Neuronal stem cell (in vitro differentiated cells): ENCODE measurements around the gene FRMPD4.

Experiments
- DNase-seq: peaks from one replicate; pipeline ENCODE4 v3.0.0-alpha.2; 2013; ENCODE audit warnings: low spot score
- H2AFZ ChIP-seq: one replicate; pipeline ENCODE4 v1.6.1; 2013; ENCODE audit warnings: mild to moderate bottlenecking, low read length, inconsistent platforms
- H2AK5ac ChIP-seq: 2 replicates; pipeline ENCODE4 v1.6.1; 2013; ENCODE audit warnings: low read depth, mild to moderate bottlenecking, inconsistent platforms, low read length, moderate library complexity, mixed read lengths
- H2BK120ac ChIP-seq: 2 replicates; pipeline ENCODE4 v1.6.1; 2013; ENCODE audit warnings: low read depth, mild to moderate bottlenecking, inconsistent platforms, low read length, moderate library complexity, mixed read lengths
- H2BK12ac ChIP-seq: one replicate; pipeline ENCODE4 v1.6.1; 2013; ENCODE audit warnings: low read length, inconsistent platforms
- H2BK15ac ChIP-seq: 2 replicates; pipeline ENCODE4 v1.6.1; 2013; ENCODE audit warnings: mild to moderate bottlenecking, low read length, inconsistent platforms, mixed read lengths
- H2BK5ac ChIP-seq: one replicate; pipeline ENCODE4 v1.6.1; 2013; ENCODE audit warnings: inconsistent platforms, mild to moderate bottlenecking, low read length, moderate library complexity
- H3K14ac ChIP-seq: one replicate; pipeline ENCODE4 v1.6.1; 2013; ENCODE audit warnings: low read length, inconsistent platforms
- H3K18ac ChIP-seq: 2 replicates; pipeline ENCODE4 v1.6.1; 2013; ENCODE audit warnings: low read length, inconsistent platforms
- H3K23ac ChIP-seq: 2 replicates; pipeline ENCODE4 v1.6.1; 2013; ENCODE audit warnings: low read depth, mild to moderate bottlenecking, mixed read lengths, low read length, inconsistent platforms; ENCODE audit not compliant: poor library complexity
- H3K27ac ChIP-seq: replicated peaks from 3 replicates; pipeline ENCODE4 v1.5.1; 2013; ENCODE audit warnings: low read length, inconsistent platforms
- H3K27me3 ChIP-seq, 3 experiments: 2 replicates each; pipeline ENCODE4 v1.6.1; 2013; ENCODE audit warnings: low read length in 3 of 3, mild to moderate bottlenecking in 2 of 3, inconsistent platforms in 1 of 3, low read depth in 1 of 3, mixed read lengths in 1 of 3, moderate library complexity in 1 of 3; ENCODE audit not compliant: control insufficient read depth in 3 of 3, insufficient read depth in 3 of 3
- H3K36me3 ChIP-seq, 2 donors: replicated peaks in 1 of 2; 2 replicates each; pipeline ENCODE4 v1.6.1; 2013; ENCODE audit warnings: low read length in 2 of 2; ENCODE audit not compliant: control insufficient read depth in 2 of 2, insufficient read depth in 2 of 2
- H3K4ac ChIP-seq: 2 replicates; pipeline ENCODE4 v1.6.1; 2013; ENCODE audit warnings: inconsistent platforms, mild to moderate bottlenecking, low read length, moderate library complexity
- H3K4me1 ChIP-seq, 2 donors: 1 replicate in 1 of 2; 2 replicates in 1 of 2; pipeline ENCODE4 v1.6.1; 2013; ENCODE audit warnings: low read length in 2 of 2, low read depth in 1 of 2; ENCODE audit not compliant: control insufficient read depth in 2 of 2, insufficient read depth in 1 of 2
- H3K4me2 ChIP-seq: one replicate; pipeline ENCODE4 v1.6.1; 2013; ENCODE audit warnings: mild to moderate bottlenecking, low read length, inconsistent platforms; ENCODE audit not compliant: insufficient read depth, poor library complexity, severe bottlenecking
- H3K4me3 ChIP-seq, 2 donors: 2 replicates each; pipeline ENCODE4 v1.5.1; 2013; ENCODE audit warnings: low read length in 2 of 2, mild to moderate bottlenecking in 2 of 2, inconsistent platforms in 1 of 2, moderate library complexity in 1 of 2
- H3K79me1 ChIP-seq: one replicate; pipeline ENCODE4 v1.6.1; 2013; ENCODE audit warnings: low read depth, mild to moderate bottlenecking, inconsistent platforms, low read length, moderate library complexity
- H3K9ac ChIP-seq: one replicate; pipeline ENCODE4 v1.6.1; 2013; ENCODE audit warnings: mild to moderate bottlenecking, low read depth, low read length, inconsistent platforms; ENCODE audit not compliant: poor library complexity
- H3K9me3 ChIP-seq, 2 donors: replicated peaks in 1 of 2; 2 replicates each; pipeline versions ENCODE3 to v1.6.1; 2013; ENCODE audit warnings: low read length in 2 of 2, mild to moderate bottlenecking in 2 of 2, inconsistent platforms in 1 of 2, low read depth in 1 of 2, mixed read lengths in 1 of 2, moderate library complexity in 1 of 2; ENCODE audit not compliant: control insufficient read depth in 2 of 2, insufficient read depth in 1 of 2
- H4K8ac ChIP-seq: one replicate; pipeline ENCODE4 v1.6.1; 2013; ENCODE audit warnings: low read depth, mild to moderate bottlenecking, inconsistent platforms, low read length, moderate library complexity
- H4K91ac ChIP-seq: one replicate; pipeline ENCODE4 v1.6.1; 2013; ENCODE audit warnings: low read length, low read depth, mild to moderate bottlenecking, inconsistent platforms; ENCODE audit not compliant: poor library complexity
- WGBS, 2 donors: extraction: QIAGEN DNeasy Blood & Tissue Kit; methylation state at CpG; one replicate each; pipeline ENCODE4 v1.1.7; 2013; ENCODE audit warnings: missing lambda C conversion rate in 2 of 2, mixed read lengths in 1 of 2; ENCODE audit not compliant: insufficient read length in 2 of 2, insufficient replicate concordance in 1 of 2; ENCODE audit errors: extremely low coverage in 2 of 2; 5-methylcytosine and 5-hydroxymethylcytosine counted together

Gene FRMPD4

DNA sequence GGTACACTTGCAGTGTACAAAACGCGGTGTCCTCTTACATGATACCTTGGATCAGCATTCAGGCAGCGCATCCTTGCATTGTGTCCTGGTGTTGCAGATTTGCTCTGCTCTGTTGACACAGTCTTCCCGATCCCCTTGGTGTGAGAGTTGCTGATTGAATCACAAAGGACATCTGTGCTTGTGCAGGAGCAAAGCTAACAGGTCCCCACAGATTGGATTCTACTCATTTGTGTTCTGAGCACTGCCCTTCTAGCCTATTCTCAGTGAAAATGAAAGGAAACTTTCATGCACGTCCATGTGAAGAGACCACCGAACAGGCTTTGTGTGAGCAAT lies 171.4 kb downstream of the FRMPD4 start:
- Histone ChIP-seq H2BK15ac (no peak overlapping the region), H3K9me3 (no peaks in the 10 kb centered on the region), H3K9ac (no peak overlapping the region), H3K79me1 (no peaks in the 10 kb centered on the region), H2AFZ (no peak overlapping the region), H3K23ac (no peak overlapping the region), H2AK5ac (no peak overlapping the region), H4K91ac (no peak overlapping the region), H4K8ac (no peak overlapping the region), H3K4me2 (no peak overlapping the region), H3K36me3 (no peaks in the 10 kb centered on the region), H3K27me3 (no peaks in the 10 kb centered on the region), H2BK5ac (no peak overlapping the region), H3K4me1 (no peaks in the 10 kb centered on the region), H2BK12ac (no peak overlapping the region), H3K18ac (no peak overlapping the region), H3K14ac (no peak overlapping the region), H2BK120ac (no peak overlapping the region), H3K27ac (no peak overlapping the region), H3K4me3 (no peak overlapping the region), H3K4ac (no peak overlapping the region)
- DNase-seq: no peak
- no CpG with 5 or more reads among the region's 6 CpGs for WGBS, 2 donors

DNA sequence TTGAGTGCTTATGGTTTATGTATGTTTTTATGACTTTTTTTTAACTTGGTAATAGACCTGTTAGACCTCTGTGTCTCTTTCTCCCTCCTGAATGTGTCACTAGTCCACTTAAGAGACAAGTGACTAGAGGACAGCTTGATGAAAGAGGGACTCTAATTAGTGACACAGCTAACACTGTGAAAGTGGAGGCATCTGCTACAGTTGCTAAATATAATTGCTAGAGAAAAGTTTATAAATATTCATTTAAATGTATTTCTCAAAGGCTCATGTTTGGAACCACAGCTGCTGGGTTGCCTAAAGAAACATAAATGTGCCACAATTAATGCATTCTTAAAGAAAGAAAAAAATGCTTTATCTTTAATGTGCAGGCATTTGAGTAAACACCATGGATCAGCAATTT lies 176.4 kb downstream of the FRMPD4 start:
- H3K4me3 ChIP-seq: no peak overlapping the region
- H2AFZ ChIP-seq: no peak overlapping the region
- H3K14ac ChIP-seq: no peak overlapping the region
- H3K79me1 ChIP-seq: no peaks in the 10 kb centered on the region
- no peaks in the 10 kb centered on the region for H3K9me3 ChIP-seq
- no peak overlapping the region for H2BK12ac ChIP-seq
- no peak overlapping the region for H3K18ac ChIP-seq
- no peak overlapping the region for H3K4ac ChIP-seq
- no peak for DNase-seq
- no peak overlapping the region for H3K23ac ChIP-seq
- no peaks in the 10 kb centered on the region for H3K27me3 ChIP-seq
- H4K91ac ChIP-seq: no peak overlapping the region
- H3K27ac ChIP-seq: no peak overlapping the region
- no peak overlapping the region for H2BK5ac ChIP-seq
- no peak overlapping the region for H3K9ac ChIP-seq
- no peak overlapping the region for H3K4me2 ChIP-seq
- no peak overlapping the region for H2BK120ac ChIP-seq
- peaks cover 0 to 2% of the 10 kb centered on the region in 2 donors for H3K4me1 ChIP-seq
- H2BK15ac ChIP-seq: no peak overlapping the region
- no peak overlapping the region for H4K8ac ChIP-seq
- H3K36me3 ChIP-seq: no peaks in the 10 kb centered on the region
- H2AK5ac ChIP-seq: no peak overlapping the region

DNA sequence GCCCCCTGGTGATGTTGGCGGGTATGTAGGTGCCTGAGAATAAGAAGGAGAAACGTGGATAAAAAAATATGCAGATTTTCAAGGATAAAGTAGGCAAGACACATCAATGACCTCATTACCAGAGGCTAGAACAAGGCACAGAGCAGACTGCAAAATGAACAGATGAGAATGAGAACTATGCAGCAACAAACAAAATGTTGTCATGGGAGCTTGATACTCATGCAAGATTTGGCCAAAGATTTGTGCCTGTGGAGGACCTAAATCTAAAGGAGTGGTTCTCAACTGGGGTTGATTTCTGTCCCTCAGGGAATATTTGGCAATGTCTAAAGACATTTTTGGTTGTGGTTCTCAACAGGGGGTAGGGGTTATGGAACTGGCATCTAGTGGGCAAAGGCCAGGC lies 177.3 kb downstream of the FRMPD4 start:
- Histone ChIP-seq H3K4me1 (peaks cover 0 to 2% of the 10 kb centered on the region in 2 donors), H4K8ac (no peak overlapping the region), H3K79me1 (no peaks in the 10 kb centered on the region), H2BK12ac (no peak overlapping the region), H2AFZ (no peak overlapping the region), H3K27me3 (no peaks in the 10 kb centered on the region), H3K23ac (no peak overlapping the region), H2AK5ac (no peak overlapping the region), H3K4me2 (no peak overlapping the region), H2BK5ac (no peak overlapping the region), H2BK15ac (no peak overlapping the region), H2BK120ac (no peak overlapping the region), H3K4ac (no peak overlapping the region), H3K9ac (no peak overlapping the region), H3K36me3 (no peaks in the 10 kb centered on the region), H4K91ac (no peak overlapping the region), H3K14ac (no peak overlapping the region), H3K9me3 (no peaks in the 10 kb centered on the region), H3K4me3 (no peak overlapping the region), H3K27ac (no peak overlapping the region), H3K18ac (no peak overlapping the region)
- no peak for DNase-seq
- no CpG with 5 or more reads among the region's 2 CpGs for WGBS, 2 donors

DNA sequence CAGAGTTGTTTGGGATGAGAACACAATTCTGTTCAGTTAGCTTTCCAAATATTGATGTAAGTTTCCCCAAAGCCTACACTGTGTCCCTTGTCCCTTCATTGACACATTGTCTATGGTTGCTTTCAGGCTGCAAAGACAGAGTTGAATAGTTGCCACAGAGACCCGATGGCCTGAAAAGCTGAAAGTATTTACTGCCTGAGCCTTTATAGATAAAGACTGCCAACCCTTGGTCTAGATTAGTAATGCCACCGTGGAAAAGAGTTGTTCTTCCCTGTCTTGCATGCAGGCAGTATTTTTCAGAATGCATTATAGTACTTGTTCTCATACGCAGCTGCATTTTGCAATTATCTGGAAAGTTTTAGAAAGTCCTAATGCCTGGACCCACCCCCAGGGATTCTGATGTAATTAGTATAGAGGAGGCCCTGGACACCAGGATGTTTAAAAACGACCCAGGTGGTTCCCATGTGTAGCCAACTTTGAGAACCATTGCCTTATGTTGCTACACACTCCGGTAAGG lies 180.8 kb downstream of the FRMPD4 start:
- no peak overlapping the region for H3K9ac ChIP-seq
- H3K4me1 ChIP-seq: peaks cover 0 to 2% of the 10 kb centered on the region in 2 donors
- no peak overlapping the region for H4K91ac ChIP-seq
- DNase-seq: peak; percentile 1
- H2AFZ ChIP-seq: no peak overlapping the region
- no peaks in the 10 kb centered on the region for H3K36me3 ChIP-seq
- H2BK120ac ChIP-seq: no peak overlapping the region
- no peaks in the 10 kb centered on the region for H3K79me1 ChIP-seq
- no peak overlapping the region for H2BK5ac ChIP-seq
- no peak overlapping the region for H3K18ac ChIP-seq
- no peak overlapping the region for H4K8ac ChIP-seq
- no peak overlapping the region for H2BK15ac ChIP-seq
- no peak overlapping the region for H3K27ac ChIP-seq
- no peaks in the 10 kb centered on the region for H3K9me3 ChIP-seq
- H3K23ac ChIP-seq: no peak overlapping the region
- H2BK12ac ChIP-seq: no peak overlapping the region
- H3K4me3 ChIP-seq: no peak overlapping the region
- H3K4ac ChIP-seq: no peak overlapping the region
- no peak overlapping the region for H2AK5ac ChIP-seq
- no peaks in the 10 kb centered on the region for H3K27me3 ChIP-seq
- no CpG with 5 or more reads among the region's 5 CpGs for WGBS, 2 donors
- no peak overlapping the region for H3K4me2 ChIP-seq
- no peak overlapping the region for H3K14ac ChIP-seq
